ENCODE results near the gene LYPLA2.

- TF ChIP-seq CTCF (IDR thresholded peaks at IDR 0.05; ENCODE audit: insufficient read depth, low read length, poor library complexity, severe bottlenecking) (no peak), EZH2phosphoT487 (conservative IDR thresholded peaks at IDR 0.05; ENCODE audit: low read length) (no peak)
These were observed 34.3 kb upstream of the LYPLA2 start for GRCh38 chr1:23756676-23757075.
